Liver (tissue), 9 donors: ENCODE results near the gene CRYBG2. TPM values are rescaled to one million over a fixed set of nuclear protein-coding genes. Genes with fewer than 3 reads are reported as not detected.

Experiments
- DNase-seq: peaks from one replicate; pipeline ENCODE4 v3.0.0-alpha.2; 2017; ENCODE audit warnings: low spot score
- H3K27ac ChIP-seq, 2 donors: one replicate each; pipeline ENCODE4 v1.7.0; 2013; ENCODE audit warnings: inconsistent platforms in 2 of 2, low read length in 2 of 2, control low read depth in 1 of 2, low read depth in 1 of 2, mild to moderate bottlenecking in 1 of 2
- H3K27me3 ChIP-seq, 4 donors: one replicate each; pipeline versions ENCODE4 v1.6.1 to v1.7.0; 2013; ENCODE audit warnings: low read length in 3 of 4, inconsistent platforms in 1 of 4, mild to moderate bottlenecking in 1 of 4, moderate library complexity in 1 of 4; ENCODE audit not compliant: control insufficient read depth in 4 of 4, insufficient read depth in 4 of 4
- H3K36me3 ChIP-seq, 4 donors: one replicate each; pipeline versions ENCODE4 v1.6.1 to v1.7.0; 2013; ENCODE audit warnings: low read length in 3 of 4, mild to moderate bottlenecking in 3 of 4, low read depth in 1 of 4, moderate library complexity in 1 of 4; ENCODE audit not compliant: control insufficient read depth in 4 of 4, insufficient read depth in 3 of 4
- H3K4me1 ChIP-seq, 4 donors: one replicate each; pipeline versions ENCODE4 v1.6.1 to v1.7.0; 2013; ENCODE audit warnings: low read length in 3 of 4, mild to moderate bottlenecking in 3 of 4, moderate library complexity in 1 of 4; ENCODE audit not compliant: control insufficient read depth in 4 of 4, insufficient read depth in 4 of 4
- H3K4me3 ChIP-seq, 3 donors: one replicate each; pipeline versions ENCODE4 v1.6.1 to v1.7.0; 2013; ENCODE audit warnings: low read length in 3 of 3, control low read depth in 1 of 3, low read depth in 1 of 3, mild to moderate bottlenecking in 1 of 3
- H3K9ac ChIP-seq, 2 donors: one replicate each; pipeline ENCODE4 v1.7.0; 2013; ENCODE audit warnings: low read length in 2 of 2, mild to moderate bottlenecking in 2 of 2, moderate library complexity in 2 of 2, control low read depth in 1 of 2, low read depth in 1 of 2
- H3K9me3 ChIP-seq, 4 donors: one replicate each; pipeline versions ENCODE4 v1.6.1 to v1.7.0; 2013; ENCODE audit warnings: low read length in 3 of 4; ENCODE audit not compliant: control insufficient read depth in 4 of 4
- GABPA ChIP-seq, 2 donors: IDR thresholded peaks in 1 of 2; conservative IDR thresholded peaks in 1 of 2; 2 replicates each; pipeline ENCODE4 v1.6.1; 2016; ENCODE audit warnings: antibody characterized with exemption in 2 of 2, mild to moderate bottlenecking in 1 of 2, moderate library complexity in 1 of 2
- JUND ChIP-seq, 2 donors: IDR thresholded peaks; 2 replicates each; pipeline ENCODE4 v1.6.1; 2016; ENCODE audit warnings: antibody characterized with exemption in 2 of 2
- NR2F2 ChIP-seq: IDR thresholded peaks from 2 replicates; pipeline ENCODE4 v1.6.1; 2016; ENCODE audit warnings: antibody characterized with exemption
- RAD21 ChIP-seq, 2 donors: IDR thresholded peaks; 2 replicates each; pipeline ENCODE4 v1.6.1; 2016; ENCODE audit warnings: antibody characterized with exemption in 2 of 2, mild to moderate bottlenecking in 2 of 2
- RXRA ChIP-seq, 2 donors: IDR thresholded peaks; 2 replicates each; pipeline ENCODE4 v1.6.1; 2017 to 2018; ENCODE audit warnings: antibody characterized with exemption in 2 of 2, mild to moderate bottlenecking in 1 of 2
- SP1 ChIP-seq: IDR thresholded peaks from 2 replicates; pipeline ENCODE4 v1.6.1; 2018; ENCODE audit warnings: antibody characterized with exemption, mild to moderate bottlenecking
- TAF1 ChIP-seq: conservative IDR thresholded peaks from 2 replicates; pipeline ENCODE4 v1.6.1; 2016; ENCODE audit warnings: antibody characterized with exemption, mild to moderate bottlenecking
- YY1 ChIP-seq: IDR thresholded peaks from 2 replicates; pipeline ENCODE4 v1.6.1; 2016; ENCODE audit warnings: antibody characterized with exemption, mild to moderate bottlenecking
- WGBS: extraction: QIAGEN DNeasy Blood & Tissue Kit; methylation state at CpG from one replicate; pipeline ENCODE4 v1.1.7; 2013; 5-methylcytosine and 5-hydroxymethylcytosine counted together
- polyA plus RNA-seq, 2 donors: library from polyadenylated mRNA; stranded (reverse) in 1 of 2; unstranded in 1 of 2; fragments of 200-250 nt in 1 of 2; fragments of >200 nt in 1 of 2; fragmentation: Nextera tagmentation in 1 of 2; extraction: Ambion mirVana in 1 of 2; gene quantifications; one replicate each; pipeline versions ENCODE4 v1.2.1 to v1.2.3, GENCODE V29; 2013 to 2015
- total RNA-seq, 2 donors: library from RNA; depleted of rRNA; stranded (reverse); fragments of >200 nt; gene quantifications; one replicate each; pipeline ENCODE4 v1.2.3, GENCODE V29; 2014
- TF ChIP-seq, protein P1 (sequence below): fragments of 150-350 bp; IDR thresholded peaks from 2 replicates; pipeline ENCODE4 v1.5.1; 2017; ENCODE audit warnings: improper control_type of control experiment, low read depth, low read length; ENCODE audit not compliant: missing input control
- TF ChIP-seq, protein P2 (sequence below): IDR thresholded peaks from 2 replicates; pipeline ENCODE4 v1.6.1; 2016; ENCODE audit warnings: antibody characterized with exemption
- TF ChIP-seq, protein P3 (sequence below): IDR thresholded peaks from 2 replicates; pipeline ENCODE4 v1.6.1; 2016; ENCODE audit warnings: antibody characterized with exemption
- TF ChIP-seq, protein P4 (sequence below): IDR thresholded peaks from 2 replicates; pipeline ENCODE4 v1.6.1; 2016; ENCODE audit warnings: antibody characterized with exemption, mild to moderate bottlenecking
- TF ChIP-seq, protein P5 (sequence below): IDR thresholded peaks from 2 replicates; pipeline ENCODE4 v1.6.1; 2016; ENCODE audit warnings: antibody characterized with exemption
- donor health status: healthy.
- donor health status: healthy.
- donor health status: healthy.
- donor health status: healthy.
- donor health status: healthy.

Gene CRYBG2
- total and polyA plus RNA-seq, 4 donors = under 0.01 to 0.12 (median under 0.01) TPM; not detected in 1

DNA sequence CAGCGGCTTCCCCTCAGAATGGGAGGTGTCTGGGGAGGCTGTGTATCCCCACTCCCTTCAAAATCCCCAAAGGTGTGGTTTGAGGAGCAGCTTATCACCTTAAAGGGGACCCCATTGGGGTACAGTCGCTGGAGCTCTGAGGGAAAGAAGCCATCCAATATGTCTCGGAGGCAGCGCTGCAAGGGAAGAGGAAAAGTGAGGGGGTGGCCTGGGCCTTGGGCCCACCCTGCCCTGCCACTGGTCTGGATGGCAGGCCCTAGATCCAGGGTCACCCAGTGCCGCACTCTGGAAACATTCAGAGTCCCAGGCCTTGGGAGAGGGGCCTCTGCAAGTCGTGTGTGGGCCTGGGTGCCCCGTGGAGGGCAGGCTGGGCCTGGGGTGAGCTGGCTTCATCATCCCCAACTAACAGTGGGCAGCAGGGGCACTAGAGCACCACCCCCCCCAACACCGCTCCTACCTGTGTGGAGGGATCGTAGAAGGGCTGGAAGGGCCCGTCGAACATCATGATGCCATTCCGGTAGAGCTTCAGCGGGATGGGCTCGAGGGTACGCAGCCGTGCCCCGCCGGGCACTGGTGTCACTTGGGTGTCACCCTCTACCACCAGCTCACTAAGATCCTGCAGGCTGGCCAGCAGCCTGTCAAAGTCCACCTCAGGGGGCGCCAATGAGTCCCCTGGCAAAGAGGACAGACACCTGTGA lies 68.4 kb downstream of the CRYBG2 start:
- 85% methylated on average over 19 of the region's 19 CpGs for WGBS
- Histone ChIP-seq H3K4me3 (no peak overlapping the region), H3K4me1 (peaks cover 0 to 17% (median 3%) of the 10 kb centered on the region in 4 donors), H3K27ac (no peak overlapping the region), H3K36me3 (no peaks in the 10 kb centered on the region), H3K9me3 (no peaks in the 10 kb centered on the region), H3K27me3 (no peaks in the 10 kb centered on the region), H3K9ac (no peak overlapping the region)
- DNase-seq = peak; percentile 62
- TF ChIP-seq, protein P1, sequence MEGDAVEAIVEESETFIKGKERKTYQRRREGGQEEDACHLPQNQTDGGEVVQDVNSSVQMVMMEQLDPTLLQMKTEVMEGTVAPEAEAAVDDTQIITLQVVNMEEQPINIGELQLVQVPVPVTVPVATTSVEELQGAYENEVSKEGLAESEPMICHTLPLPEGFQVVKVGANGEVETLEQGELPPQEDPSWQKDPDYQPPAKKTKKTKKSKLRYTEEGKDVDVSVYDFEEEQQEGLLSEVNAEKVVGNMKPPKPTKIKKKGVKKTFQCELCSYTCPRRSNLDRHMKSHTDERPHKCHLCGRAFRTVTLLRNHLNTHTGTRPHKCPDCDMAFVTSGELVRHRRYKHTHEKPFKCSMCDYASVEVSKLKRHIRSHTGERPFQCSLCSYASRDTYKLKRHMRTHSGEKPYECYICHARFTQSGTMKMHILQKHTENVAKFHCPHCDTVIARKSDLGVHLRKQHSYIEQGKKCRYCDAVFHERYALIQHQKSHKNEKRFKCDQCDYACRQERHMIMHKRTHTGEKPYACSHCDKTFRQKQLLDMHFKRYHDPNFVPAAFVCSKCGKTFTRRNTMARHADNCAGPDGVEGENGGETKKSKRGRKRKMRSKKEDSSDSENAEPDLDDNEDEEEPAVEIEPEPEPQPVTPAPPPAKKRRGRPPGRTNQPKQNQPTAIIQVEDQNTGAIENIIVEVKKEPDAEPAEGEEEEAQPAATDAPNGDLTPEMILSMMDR = peak; percentile 8
- TF ChIP-seq, protein P2, sequence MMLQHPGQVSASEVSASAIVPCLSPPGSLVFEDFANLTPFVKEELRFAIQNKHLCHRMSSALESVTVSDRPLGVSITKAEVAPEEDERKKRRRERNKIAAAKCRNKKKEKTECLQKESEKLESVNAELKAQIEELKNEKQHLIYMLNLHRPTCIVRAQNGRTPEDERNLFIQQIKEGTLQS = no peak

DNA sequence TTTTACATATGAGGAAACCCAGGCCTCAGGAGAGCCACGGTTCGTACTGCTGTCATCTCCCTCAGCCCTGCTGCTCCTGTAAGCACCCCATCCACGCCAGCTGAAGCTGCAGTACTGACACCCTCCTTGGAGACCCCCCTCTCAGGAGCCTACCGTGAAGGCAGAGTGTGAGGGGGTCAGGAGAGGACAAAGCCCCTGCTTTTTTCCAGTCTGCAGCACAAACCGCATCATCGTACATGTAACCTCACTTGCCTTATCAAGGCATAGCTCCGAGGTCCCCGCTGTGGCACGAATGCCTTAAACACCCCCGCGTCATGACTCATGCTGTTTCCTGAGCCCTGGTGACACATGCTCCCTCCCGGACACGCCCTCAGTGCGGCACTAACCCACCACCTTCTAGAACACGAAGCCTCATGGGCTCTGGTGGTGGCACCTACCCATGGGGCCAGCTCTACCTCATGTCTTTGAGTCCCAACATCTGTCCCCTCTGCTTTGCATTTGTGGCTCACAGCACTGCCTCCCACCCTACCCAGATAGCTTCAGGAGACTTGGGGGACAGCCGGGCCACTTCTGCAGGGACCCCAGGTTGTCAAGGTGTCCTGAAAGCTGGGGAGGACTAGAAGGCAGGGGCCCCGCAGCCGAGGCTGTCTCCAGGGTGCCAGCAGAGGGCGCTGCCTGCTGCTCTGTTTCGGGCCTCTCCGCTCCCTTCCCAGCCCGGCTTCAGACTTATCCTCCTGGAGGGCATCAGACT lies 69.2 kb downstream of the CRYBG2 start:
- WGBS = 58% methylated on average over 22 of the region's 22 CpGs
- Histone ChIP-seq H3K4me3 (no peak overlapping the region), H3K4me1 (peaks cover 0 to 17% (median 4%) of the 10 kb centered on the region in 4 donors)

More for the DNA sequence above, 69.2 kb downstream of the CRYBG2 start:
- Histone ChIP-seq H3K9ac (no peak overlapping the region), H3K9me3 (no peaks in the 10 kb centered on the region), H3K27me3 (no peaks in the 10 kb centered on the region), H3K36me3 (no peaks in the 10 kb centered on the region), H3K27ac (no peak overlapping the region)
- TF ChIP-seq, protein P3, sequence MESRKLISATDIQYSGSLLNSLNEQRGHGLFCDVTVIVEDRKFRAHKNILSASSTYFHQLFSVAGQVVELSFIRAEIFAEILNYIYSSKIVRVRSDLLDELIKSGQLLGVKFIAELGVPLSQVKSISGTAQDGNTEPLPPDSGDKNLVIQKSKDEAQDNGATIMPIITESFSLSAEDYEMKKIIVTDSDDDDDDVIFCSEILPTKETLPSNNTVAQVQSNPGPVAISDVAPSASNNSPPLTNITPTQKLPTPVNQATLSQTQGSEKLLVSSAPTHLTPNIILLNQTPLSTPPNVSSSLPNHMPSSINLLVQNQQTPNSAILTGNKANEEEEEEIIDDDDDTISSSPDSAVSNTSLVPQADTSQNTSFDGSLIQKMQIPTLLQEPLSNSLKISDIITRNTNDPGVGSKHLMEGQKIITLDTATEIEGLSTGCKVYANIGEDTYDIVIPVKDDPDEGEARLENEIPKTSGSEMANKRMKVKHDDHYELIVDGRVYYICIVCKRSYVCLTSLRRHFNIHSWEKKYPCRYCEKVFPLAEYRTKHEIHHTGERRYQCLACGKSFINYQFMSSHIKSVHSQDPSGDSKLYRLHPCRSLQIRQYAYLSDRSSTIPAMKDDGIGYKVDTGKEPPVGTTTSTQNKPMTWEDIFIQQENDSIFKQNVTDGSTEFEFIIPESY = no peak
- TF ChIP-seq, protein P1 = peak; percentile 60
- peak; percentile 68 to 82 for TF ChIP-seq RAD21 (IDR thresholded peaks at IDR 0.05)
- no peak for TF ChIP-seq JUND (IDR thresholded peaks at IDR 0.05)
- TF ChIP-seq SP1 = no peak
- TF ChIP-seq, protein P4, sequence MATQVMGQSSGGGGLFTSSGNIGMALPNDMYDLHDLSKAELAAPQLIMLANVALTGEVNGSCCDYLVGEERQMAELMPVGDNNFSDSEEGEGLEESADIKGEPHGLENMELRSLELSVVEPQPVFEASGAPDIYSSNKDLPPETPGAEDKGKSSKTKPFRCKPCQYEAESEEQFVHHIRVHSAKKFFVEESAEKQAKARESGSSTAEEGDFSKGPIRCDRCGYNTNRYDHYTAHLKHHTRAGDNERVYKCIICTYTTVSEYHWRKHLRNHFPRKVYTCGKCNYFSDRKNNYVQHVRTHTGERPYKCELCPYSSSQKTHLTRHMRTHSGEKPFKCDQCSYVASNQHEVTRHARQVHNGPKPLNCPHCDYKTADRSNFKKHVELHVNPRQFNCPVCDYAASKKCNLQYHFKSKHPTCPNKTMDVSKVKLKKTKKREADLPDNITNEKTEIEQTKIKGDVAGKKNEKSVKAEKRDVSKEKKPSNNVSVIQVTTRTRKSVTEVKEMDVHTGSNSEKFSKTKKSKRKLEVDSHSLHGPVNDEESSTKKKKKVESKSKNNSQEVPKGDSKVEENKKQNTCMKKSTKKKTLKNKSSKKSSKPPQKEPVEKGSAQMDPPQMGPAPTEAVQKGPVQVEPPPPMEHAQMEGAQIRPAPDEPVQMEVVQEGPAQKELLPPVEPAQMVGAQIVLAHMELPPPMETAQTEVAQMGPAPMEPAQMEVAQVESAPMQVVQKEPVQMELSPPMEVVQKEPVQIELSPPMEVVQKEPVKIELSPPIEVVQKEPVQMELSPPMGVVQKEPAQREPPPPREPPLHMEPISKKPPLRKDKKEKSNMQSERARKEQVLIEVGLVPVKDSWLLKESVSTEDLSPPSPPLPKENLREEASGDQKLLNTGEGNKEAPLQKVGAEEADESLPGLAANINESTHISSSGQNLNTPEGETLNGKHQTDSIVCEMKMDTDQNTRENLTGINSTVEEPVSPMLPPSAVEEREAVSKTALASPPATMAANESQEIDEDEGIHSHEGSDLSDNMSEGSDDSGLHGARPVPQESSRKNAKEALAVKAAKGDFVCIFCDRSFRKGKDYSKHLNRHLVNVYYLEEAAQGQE = no peak
- no peak for TF ChIP-seq RXRA (IDR thresholded peaks at IDR 0.05)
- no peak for TF ChIP-seq GABPA (IDR thresholded peaks at IDR 0.05 in 1 of 2, conservative IDR thresholded peaks at IDR 0.05 in 1 of 2)
- no peak for TF ChIP-seq TAF1
- TF ChIP-seq YY1 = no peak
- TF ChIP-seq, protein P5, sequence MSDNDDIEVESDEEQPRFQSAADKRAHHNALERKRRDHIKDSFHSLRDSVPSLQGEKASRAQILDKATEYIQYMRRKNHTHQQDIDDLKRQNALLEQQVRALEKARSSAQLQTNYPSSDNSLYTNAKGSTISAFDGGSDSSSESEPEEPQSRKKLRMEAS = no peak
- TF ChIP-seq NR2F2 = no peak
- peak; percentile 76 for DNase-seq
